ENCODE data around the gene FXYD5. TPM values are rescaled to one million over a fixed set of nuclear protein-coding genes. Genes with fewer than 3 reads are reported as not detected.
A peak's percentile ranks its signal among the peaks of the same experiment; 100 is the strongest.

Gene FXYD5
- total RNA-seq, 4 donors from 2014 or later = 5.2 to 23.3 (median 14.3) TPM

DNA sequence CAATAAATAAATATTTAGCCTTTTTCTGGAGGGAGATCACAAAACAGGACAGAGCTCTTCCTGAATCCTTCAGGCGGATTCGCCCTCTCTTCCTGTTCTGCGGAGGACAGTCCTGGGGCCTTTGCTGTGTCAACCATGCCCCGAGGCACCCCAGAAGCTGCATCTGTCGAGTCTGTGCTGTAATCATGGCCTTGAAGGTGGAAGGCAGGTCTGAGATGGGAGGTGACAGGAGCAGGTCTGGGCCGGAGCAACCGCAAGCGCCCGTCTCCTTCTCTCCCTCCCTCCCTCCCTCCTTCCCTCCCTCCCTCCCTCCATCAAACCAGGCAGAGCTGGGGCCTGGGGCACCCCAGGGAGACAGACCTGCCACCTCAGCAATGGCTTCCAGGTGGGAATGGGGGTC, 43.6 kb upstream of the FXYD5 start:
- H3K4me1 ChIP-seq = peaks cover 12 to 26% of the 10 kb centered on the region in 2 donors
- intact Hi-C loops (cut with DNase I; ENCODE audit: low total_unique reads) (no loop called here), in situ Hi-C loops (cut with MboI; ENCODE audit: low sequenced_read_pairs in 4 of 4) (no loop called here)
- H3K27ac ChIP-seq = peak overlapping the region in 1 of 4 donors; percentile 74
- TF ChIP-seq, protein P1, sequence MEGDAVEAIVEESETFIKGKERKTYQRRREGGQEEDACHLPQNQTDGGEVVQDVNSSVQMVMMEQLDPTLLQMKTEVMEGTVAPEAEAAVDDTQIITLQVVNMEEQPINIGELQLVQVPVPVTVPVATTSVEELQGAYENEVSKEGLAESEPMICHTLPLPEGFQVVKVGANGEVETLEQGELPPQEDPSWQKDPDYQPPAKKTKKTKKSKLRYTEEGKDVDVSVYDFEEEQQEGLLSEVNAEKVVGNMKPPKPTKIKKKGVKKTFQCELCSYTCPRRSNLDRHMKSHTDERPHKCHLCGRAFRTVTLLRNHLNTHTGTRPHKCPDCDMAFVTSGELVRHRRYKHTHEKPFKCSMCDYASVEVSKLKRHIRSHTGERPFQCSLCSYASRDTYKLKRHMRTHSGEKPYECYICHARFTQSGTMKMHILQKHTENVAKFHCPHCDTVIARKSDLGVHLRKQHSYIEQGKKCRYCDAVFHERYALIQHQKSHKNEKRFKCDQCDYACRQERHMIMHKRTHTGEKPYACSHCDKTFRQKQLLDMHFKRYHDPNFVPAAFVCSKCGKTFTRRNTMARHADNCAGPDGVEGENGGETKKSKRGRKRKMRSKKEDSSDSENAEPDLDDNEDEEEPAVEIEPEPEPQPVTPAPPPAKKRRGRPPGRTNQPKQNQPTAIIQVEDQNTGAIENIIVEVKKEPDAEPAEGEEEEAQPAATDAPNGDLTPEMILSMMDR (IDR thresholded peaks at IDR 0.05 in 4 of 5, conservative IDR thresholded peaks at IDR 0.05 in 1 of 5) = no peak
- no peak for TF ChIP-seq POLR2A (IDR thresholded peaks at IDR 0.05)
- H3K9me3 ChIP-seq = no peaks in the 10 kb centered on the region
- no peaks in the 10 kb centered on the region for H3K27me3 ChIP-seq
- ATAC-seq (no peak), DNase-seq (no peak)
- H3K4me3 ChIP-seq = no peak overlapping the region
- H3K36me3 ChIP-seq = no peaks in the 10 kb centered on the region

DNA sequence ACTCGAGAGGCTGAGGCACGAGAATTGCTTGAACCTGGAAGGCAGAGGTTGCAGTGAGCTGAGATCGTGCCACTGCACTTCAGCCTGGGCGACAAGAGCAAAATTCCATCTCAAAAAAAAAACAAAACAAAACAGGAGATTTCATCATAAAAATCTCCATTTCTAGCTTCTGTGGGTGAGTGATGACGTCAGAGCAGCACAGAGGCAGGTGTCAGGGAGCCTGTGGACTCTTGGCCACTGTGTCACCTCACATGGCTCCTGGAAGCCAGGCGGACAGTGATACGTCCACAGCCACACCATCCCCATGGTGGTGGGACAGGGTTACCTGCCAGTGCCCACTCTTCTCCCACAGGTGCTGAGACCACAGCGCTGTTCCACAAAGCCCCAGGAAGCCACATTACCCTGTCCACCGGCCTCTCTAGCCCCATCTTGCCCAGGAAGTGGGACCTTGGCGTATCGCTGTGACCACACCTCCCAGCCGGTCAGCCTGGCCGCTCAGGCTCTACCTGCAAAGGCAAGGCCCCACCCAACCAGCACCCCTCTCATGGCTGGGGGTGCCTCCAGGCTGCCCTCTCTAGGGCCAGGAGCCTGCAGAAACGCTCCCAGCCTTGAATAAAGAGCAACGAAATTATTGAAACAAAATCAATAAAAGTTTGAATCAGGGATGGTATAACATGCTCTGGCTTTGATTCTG, 41.4 kb upstream of the FXYD5 start:
- intact Hi-C loops (cut with DNase I; ENCODE audit: low total_unique reads) (no loop called here), in situ Hi-C loops (cut with MboI; ENCODE audit: low sequenced_read_pairs in 4 of 4) (no loop called here)
- Histone ChIP-seq H3K9me3 (no peaks in the 10 kb centered on the region), H3K4me3 (no peak overlapping the region), H3K27ac (no peak overlapping the region), H3K27me3 (no peaks in the 10 kb centered on the region), H3K36me3 (no peaks in the 10 kb centered on the region), H3K4me1 (peaks cover 6 to 21% of the 10 kb centered on the region in 2 donors)
- no peak for TF ChIP-seq POLR2A (IDR thresholded peaks at IDR 0.05)
- TF ChIP-seq, protein P1 (IDR thresholded peaks at IDR 0.05 in 4 of 5, conservative IDR thresholded peaks at IDR 0.05 in 1 of 5) = no peak
- DNase-seq (no peak), ATAC-seq (no peak)

DNA sequence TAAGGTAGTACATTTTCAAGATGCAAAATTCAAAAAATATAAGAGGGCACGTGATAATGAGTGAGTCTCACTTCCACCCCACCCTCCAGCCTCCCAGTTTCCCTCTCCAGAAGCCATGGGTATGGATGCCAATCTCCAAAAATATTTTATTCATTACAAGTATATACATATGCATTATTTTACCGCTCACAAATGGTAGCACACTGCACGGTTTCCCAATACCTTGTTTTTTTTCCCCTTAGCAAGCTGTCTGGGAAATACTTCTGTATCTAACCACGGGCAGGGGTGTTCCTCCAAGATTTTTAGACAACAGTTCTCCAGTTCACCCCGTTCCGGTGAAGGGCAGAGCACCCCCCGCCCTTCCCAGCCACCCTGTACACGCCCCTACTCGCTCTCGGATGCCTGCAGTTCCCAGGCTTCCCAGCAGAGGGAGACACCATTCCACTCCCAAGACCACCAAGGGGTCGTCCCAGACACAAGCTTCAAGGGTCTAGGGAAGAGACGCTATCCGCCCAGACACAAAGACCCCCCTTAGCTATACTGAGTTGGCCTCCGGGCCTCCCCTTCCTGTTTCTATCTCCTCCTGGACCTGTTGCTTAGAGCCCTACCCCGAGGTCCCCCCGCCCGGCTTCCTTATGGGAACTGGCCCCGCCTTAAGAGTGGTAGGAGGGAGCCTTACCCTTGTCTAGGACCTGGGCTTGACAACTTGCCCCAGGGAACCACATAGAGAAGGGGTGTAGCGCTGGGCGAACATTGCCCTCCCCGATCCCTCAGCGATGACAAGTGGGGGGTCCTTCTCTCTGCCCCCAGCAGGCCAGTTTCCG, 40.0 kb upstream of the FXYD5 start:
- peak; percentile 74 for ATAC-seq
- in situ Hi-C loops (cut with MboI; ENCODE audit: low sequenced_read_pairs in 4 of 4) = no loop called here

DNA sequence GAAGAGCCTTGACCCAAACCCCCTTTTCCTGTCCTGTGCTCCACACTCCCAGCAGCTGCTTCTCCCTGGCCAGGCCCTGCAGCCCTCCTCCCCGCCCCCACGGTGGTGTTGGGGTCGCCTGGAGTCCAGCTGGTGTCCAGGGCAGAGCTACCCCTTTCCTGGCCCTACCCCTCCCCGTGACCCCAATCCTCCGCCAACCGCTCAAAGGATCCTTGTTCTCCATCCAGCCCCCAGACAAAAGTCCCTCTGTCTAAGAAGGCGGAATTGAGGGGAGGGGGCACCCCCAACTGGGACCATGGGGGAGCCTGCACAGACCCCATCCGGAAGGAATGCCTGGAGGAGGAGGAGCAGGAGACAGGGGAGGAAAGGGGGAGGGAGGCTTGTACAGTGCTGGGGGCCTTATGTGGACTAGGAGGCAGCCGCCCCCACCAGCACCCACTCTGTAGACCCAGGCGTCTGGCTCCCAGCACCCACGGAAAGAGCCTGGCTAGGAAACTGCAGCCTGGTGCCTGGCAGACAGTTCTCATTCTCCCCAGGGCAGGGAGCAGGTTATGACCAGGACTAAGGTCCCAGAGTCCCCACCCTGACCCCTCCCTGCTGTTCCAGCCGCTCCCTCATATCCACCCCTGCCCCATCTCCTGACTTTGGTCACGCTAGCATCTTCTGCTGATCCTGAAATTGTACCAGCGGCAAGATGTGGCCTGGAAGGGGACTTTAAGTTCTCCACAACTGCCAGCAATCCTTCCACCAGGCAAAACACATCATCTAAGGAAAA, 39.2 kb upstream of the FXYD5 start, which contains the start of gene FXYD3:
Gene FXYD3 (plus strand): TSS at position 647 of the 775 bp plus-strand sequence. CDS start 3,554 bp downstream, outside the sequence.
- H3K4me1 ChIP-seq = peaks cover 6 to 18% of the 10 kb centered on the region in 2 donors
- ATAC-seq (no peak), DNase-seq (no peak)
- in situ Hi-C loops (cut with MboI; ENCODE audit: low sequenced_read_pairs in 4 of 4) = no loop called here
- TF ChIP-seq, protein P1 (IDR thresholded peaks at IDR 0.05 in 4 of 5, conservative IDR thresholded peaks at IDR 0.05 in 1 of 5) = no peak
- no peak for TF ChIP-seq POLR2A (IDR thresholded peaks at IDR 0.05)
- H3K4me3 ChIP-seq = peak within 1 kb of the TSS; percentile 32 to 55 (median 48)
- H3K27me3 ChIP-seq = no peaks in the 10 kb centered on the region
- H3K9me3 ChIP-seq = no peaks in the 10 kb centered on the region
- no peaks in the 10 kb centered on the region for H3K36me3 ChIP-seq
- intact Hi-C loops (cut with DNase I; ENCODE audit: low total_unique reads) = no loop called here
- peak within 1 kb of the TSS in 3 of 4 donors; percentile 34 to 45 (median 41) for H3K27ac ChIP-seq

More for the DNA sequence above, 40.0 kb upstream of the FXYD5 start:
- H3K4me1 ChIP-seq = peaks cover 6 to 15% of the 10 kb centered on the region in 2 donors
- H3K4me3 ChIP-seq = peak overlapping the region; percentile 32 to 55 (median 48)
- TF ChIP-seq POLR2A (IDR thresholded peaks at IDR 0.05) = no peak
- TF ChIP-seq, protein P1 (IDR thresholded peaks at IDR 0.05 in 4 of 5, conservative IDR thresholded peaks at IDR 0.05 in 1 of 5) = peak; percentile 91 to 98 (median 97)
- H3K9me3 ChIP-seq = no peaks in the 10 kb centered on the region
- H3K36me3 ChIP-seq = no peaks in the 10 kb centered on the region
- no peaks in the 10 kb centered on the region for H3K27me3 ChIP-seq
- intact Hi-C loops (cut with DNase I; ENCODE audit: low total_unique reads) = loop anchor here (1.0 kb wide), 2 partner anchors 21 to 27 kb away; partner anchors contain the start of gene LGI4
- peak in 1 of 2 donors; percentile 49 for DNase-seq
- H3K27ac ChIP-seq = peak overlapping the region in 3 of 4 donors; percentile 34 to 45 (median 41)
